ENCODE data around the gene FAM174C. TPM values are rescaled to one million over a fixed set of nuclear protein-coding genes. Genes with fewer than 3 reads are reported as not detected.

The FAM174C gene
- total RNA-seq, 1 donor from 2014 or later = 64.8 TPM

DNA sequence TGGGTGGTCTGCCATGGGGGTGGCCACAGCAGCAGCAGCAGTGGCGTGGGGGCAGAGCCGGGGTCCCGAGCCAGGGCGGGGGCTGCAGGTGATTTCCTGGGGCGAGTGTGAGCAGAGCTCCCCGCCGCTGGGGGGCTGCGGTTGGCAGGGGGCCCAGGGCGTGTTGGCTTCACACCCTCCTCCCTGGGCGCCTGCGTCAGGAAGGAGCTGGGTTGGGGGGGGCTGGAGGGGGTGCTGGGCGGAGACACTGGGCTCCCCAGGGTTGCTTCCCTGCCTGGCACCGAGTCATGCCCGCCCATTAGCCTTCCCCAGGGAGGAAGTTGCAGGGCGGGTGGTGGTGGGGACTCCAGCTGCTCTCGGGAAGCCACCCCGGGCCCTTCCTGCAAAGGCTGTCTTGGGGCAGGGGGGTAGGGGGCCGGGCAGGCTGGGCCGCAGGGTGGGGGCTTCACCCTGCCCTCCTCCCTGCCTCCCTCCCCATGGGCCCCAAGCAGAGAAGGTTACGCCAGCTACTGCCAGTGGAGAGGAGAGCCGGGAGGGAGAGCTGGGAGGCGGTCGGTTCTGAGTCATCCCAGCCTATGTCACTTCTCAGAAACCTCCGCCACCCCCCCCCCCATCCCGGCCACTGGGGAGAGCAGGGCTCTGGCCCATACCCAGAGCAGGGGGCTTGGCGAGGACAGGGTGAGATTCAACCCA, 22.4 kb upstream of the FAM174C start:
- Histone ChIP-seq H3K4me3 (peak overlapping the region; percentile 79 to 85), H3K36me3 (peaks cover 0 to 43% of the 10 kb centered on the region in 2 donors), H3K27me3 (no peaks in the 10 kb centered on the region), H3K9me3 (no peaks in the 10 kb centered on the region), H3K4me1 (peaks cover 62% of the 10 kb centered on the region), H3K27ac (peak overlapping the region; percentile 100)
- intact Hi-C loops (cut with DNase I) = loop anchor here (1.0 kb wide), 1 partner anchor 8 kb away; no protein-coding TSS in a partner anchor
- no peak for DNase-seq (ENCODE audit: extremely low spot score in 2 of 2)
- TF ChIP-seq, protein P1, sequence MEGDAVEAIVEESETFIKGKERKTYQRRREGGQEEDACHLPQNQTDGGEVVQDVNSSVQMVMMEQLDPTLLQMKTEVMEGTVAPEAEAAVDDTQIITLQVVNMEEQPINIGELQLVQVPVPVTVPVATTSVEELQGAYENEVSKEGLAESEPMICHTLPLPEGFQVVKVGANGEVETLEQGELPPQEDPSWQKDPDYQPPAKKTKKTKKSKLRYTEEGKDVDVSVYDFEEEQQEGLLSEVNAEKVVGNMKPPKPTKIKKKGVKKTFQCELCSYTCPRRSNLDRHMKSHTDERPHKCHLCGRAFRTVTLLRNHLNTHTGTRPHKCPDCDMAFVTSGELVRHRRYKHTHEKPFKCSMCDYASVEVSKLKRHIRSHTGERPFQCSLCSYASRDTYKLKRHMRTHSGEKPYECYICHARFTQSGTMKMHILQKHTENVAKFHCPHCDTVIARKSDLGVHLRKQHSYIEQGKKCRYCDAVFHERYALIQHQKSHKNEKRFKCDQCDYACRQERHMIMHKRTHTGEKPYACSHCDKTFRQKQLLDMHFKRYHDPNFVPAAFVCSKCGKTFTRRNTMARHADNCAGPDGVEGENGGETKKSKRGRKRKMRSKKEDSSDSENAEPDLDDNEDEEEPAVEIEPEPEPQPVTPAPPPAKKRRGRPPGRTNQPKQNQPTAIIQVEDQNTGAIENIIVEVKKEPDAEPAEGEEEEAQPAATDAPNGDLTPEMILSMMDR (IDR thresholded peaks at IDR 0.05) = peak in 1 of 3 experiments; percentile 5
- TF ChIP-seq POLR2AphosphoS5 (IDR thresholded peaks at IDR 0.05; ENCODE audit: insufficient read depth in 1 of 2, low read depth in 1 of 2) (peak; percentile 18 to 70), POLR2A (IDR thresholded peaks at IDR 0.05) (no peak)

DNA sequence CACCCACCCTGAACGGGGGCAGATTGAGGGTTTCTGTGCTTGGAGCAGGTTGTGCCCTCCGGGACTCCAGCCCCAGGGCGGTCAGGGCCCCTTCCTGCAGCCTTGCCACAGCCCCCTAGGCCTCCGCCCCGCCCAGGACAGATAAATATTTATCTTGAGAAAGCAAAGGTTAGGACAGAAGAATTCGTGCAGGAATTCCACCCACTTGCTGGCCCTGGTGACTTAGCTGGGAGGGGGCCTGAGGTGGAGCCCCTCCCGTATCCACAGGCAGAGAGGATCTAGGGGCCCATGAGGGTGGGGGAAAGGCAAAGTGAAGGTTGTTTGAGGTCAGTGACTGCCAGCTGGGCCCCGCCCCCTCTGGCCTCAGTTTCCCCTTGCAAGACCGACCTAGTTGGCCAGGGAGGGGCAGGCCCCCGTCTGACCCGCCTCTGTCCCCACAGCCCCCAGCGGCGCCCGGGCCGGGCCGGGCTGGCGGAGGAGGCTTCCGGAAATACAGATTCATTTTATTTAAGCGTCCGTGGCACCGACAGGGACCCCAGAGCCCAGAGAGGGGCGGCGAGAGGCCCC, 21.7 kb upstream of the FAM174C start:
- Histone ChIP-seq H3K4me1 (peaks cover 65% of the 10 kb centered on the region), H3K4me3 (peak overlapping the region; percentile 79 to 85)
- no peak for DNase-seq (ENCODE audit: extremely low spot score in 2 of 2)

DNA sequence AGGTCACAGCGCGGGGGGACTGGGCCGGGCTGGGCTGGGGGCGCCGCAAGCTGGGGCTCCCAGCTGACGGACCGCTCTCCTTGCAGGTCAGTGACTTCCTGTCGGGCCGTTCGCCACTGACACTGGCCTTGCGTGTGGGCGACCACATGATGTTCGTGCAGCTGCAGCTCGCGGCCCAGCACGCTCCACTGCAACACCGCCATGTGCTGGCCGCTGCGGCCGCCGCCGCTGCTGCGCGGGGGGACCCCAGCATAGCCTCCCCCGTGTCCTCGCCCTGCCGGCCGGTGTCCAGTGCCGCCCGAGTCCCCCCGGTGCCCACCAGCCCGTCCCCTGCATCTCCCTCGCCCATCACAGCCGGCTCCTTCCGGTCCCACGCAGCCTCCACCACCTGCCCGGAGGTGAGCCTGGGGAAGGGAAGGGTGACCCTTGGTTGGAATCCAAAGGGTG, 21.2 kb upstream of the FAM174C start:
- intact Hi-C loops (cut with DNase I) = no loop called here
- Histone ChIP-seq H3K36me3 (peaks cover 0 to 47% of the 10 kb centered on the region in 2 donors), H3K27ac (peak overlapping the region; percentile 100), H3K4me3 (peak overlapping the region; percentile 79 to 85), H3K27me3 (no peaks in the 10 kb centered on the region), H3K9me3 (no peaks in the 10 kb centered on the region), H3K4me1 (peaks cover 70% of the 10 kb centered on the region)
- DNase-seq (ENCODE audit: extremely low spot score in 2 of 2) = no peak
- no peak for TF ChIP-seq POLR2A (IDR thresholded peaks at IDR 0.05)
- TF ChIP-seq, protein P1 (IDR thresholded peaks at IDR 0.05) = no peak
- TF ChIP-seq POLR2AphosphoS5 (IDR thresholded peaks at IDR 0.05; ENCODE audit: insufficient read depth in 1 of 2, low read depth in 1 of 2) = no peak

More for the DNA sequence above, 21.7 kb upstream of the FAM174C start:
- TF ChIP-seq POLR2A (IDR thresholded peaks at IDR 0.05) (no peak), POLR2AphosphoS5 (IDR thresholded peaks at IDR 0.05; ENCODE audit: insufficient read depth in 1 of 2, low read depth in 1 of 2) (peak in 1 of 2 donors; percentile 74)
- TF ChIP-seq, protein P1 (IDR thresholded peaks at IDR 0.05) = no peak
- Histone ChIP-seq H3K27me3 (no peaks in the 10 kb centered on the region), H3K27ac (peak overlapping the region; percentile 100), H3K36me3 (peaks cover 0 to 47% of the 10 kb centered on the region in 2 donors), H3K9me3 (no peaks in the 10 kb centered on the region)
- intact Hi-C loops (cut with DNase I) = no loop called here

DNA sequence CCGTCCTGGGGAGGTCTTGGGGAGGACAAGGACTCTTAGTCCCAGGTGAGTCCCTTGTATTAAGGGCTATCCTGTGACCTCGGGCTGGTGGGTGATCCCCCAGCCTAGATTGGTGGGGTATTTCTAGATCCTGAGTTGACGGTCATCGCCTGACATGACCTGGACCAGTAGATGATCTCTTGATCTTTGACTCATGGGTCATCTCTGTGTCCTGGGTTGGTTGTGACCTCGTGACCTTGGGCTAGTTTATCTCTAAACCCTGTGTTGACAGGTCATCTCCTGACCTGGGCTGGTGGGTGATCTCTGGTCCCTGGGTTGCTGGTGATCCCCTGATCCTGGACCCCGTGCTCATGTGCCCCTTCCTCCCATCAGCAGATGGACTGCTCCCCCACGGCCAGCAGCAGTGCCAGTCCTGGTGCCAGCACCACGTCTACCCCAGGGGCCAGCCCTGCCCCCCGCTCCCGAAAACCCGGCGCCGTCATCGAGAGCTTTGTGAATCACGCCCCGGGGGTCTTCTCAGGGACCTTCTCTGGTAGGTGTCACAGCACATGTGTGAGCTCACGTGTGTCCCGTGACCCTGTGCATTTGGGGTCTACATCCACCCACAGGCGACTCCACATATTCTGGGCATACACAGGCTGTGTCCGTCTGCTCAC, 20.7 kb upstream of the FAM174C start:
- Histone ChIP-seq H3K4me3 (peak overlapping the region in 1 of 2 donors; percentile 85), H3K9me3 (no peaks in the 10 kb centered on the region), H3K36me3 (peaks cover 0 to 47% of the 10 kb centered on the region in 2 donors), H3K27me3 (no peaks in the 10 kb centered on the region), H3K4me1 (peaks cover 75% of the 10 kb centered on the region), H3K27ac (peak overlapping the region; percentile 100)
- TF ChIP-seq, protein P1 (IDR thresholded peaks at IDR 0.05) = no peak
- no peak for TF ChIP-seq POLR2AphosphoS5 (IDR thresholded peaks at IDR 0.05; ENCODE audit: insufficient read depth in 1 of 2, low read depth in 1 of 2)
- no peak for TF ChIP-seq POLR2A (IDR thresholded peaks at IDR 0.05)
- intact Hi-C loops (cut with DNase I) = no loop called here
- no peak for DNase-seq (ENCODE audit: extremely low spot score in 2 of 2)

Measured in vagina (tissue), 2 donors.